ENCODE results near the gene MBTD1. TPM values are rescaled to one million over a fixed set of nuclear protein-coding genes. Genes with fewer than 3 reads are reported as not detected.

The MBTD1 gene
- total and polyA plus RNA-seq, 8 donors, result 10.0 to 64.9 (median 52.3) TPM

GRCh38 chr17:51161541-51161940, 98.3 kb downstream of the MBTD1 start:
- H3K4me3 ChIP-seq, result no peak overlapping the region
- H3K36me3 ChIP-seq, result peaks cover 0 to 58% of the 10 kb centered on the region in 2 donors
- DNase-seq, result no peak
- peaks cover 0 to 9% of the 10 kb centered on the region in 2 donors for H3K4me1 ChIP-seq
- intact Hi-C loops (cut with DNase I), result no loop called here
- no peak for TF ChIP-seq CTCF (IDR thresholded peaks at IDR 0.05)
- no peaks in the 10 kb centered on the region for H3K27me3 ChIP-seq
- ATAC-seq, result no peak
- H3K27ac ChIP-seq, result no peak overlapping the region
- H3K9me3 ChIP-seq, result no peaks in the 10 kb centered on the region

- ATAC-seq (no peak), DNase-seq (no peak)
- no peak for TF ChIP-seq CTCF (IDR thresholded peaks at IDR 0.05)
- Histone ChIP-seq H3K4me3 (no peak overlapping the region), H3K36me3 (peaks cover 0 to 67% of the 10 kb centered on the region in 2 donors), H3K4me1 (peaks cover 3 to 9% of the 10 kb centered on the region in 2 donors), H3K27ac (no peak overlapping the region), H3K9me3 (no peaks in the 10 kb centered on the region), H3K27me3 (no peaks in the 10 kb centered on the region)
- intact Hi-C loops (cut with DNase I), result no loop called here
These were observed 100.2 kb downstream of the MBTD1 start for GRCh38 chr17:51159604-51160003.

GRCh38 chr17:51155416-51155815, 104.4 kb downstream of the MBTD1 start:
- Histone ChIP-seq H3K4me3 (no peak overlapping the region), H3K36me3 (peaks cover 0 to 39% of the 10 kb centered on the region in 2 donors), H3K4me1 (peaks cover 8 to 26% of the 10 kb centered on the region in 2 donors), H3K27me3 (no peaks in the 10 kb centered on the region), H3K27ac (no peak overlapping the region), H3K9me3 (no peaks in the 10 kb centered on the region)
- ATAC-seq, result no peak
- intact Hi-C loops (cut with DNase I), result no loop called here
- no peak for DNase-seq
- no peak for TF ChIP-seq CTCF (IDR thresholded peaks at IDR 0.05)

- Histone ChIP-seq H3K4me3 (peak overlapping the region; percentile 65 to 67), H3K27me3 (no peaks in the 10 kb centered on the region), H3K36me3 (peaks cover 0 to 28% of the 10 kb centered on the region in 2 donors), H3K9me3 (no peaks in the 10 kb centered on the region), H3K27ac (peak overlapping the region in 1 of 2 donors; percentile 90), H3K4me1 (peaks cover 8 to 26% of the 10 kb centered on the region in 2 donors)
- TF ChIP-seq CTCF (IDR thresholded peaks at IDR 0.05), result no peak
- ATAC-seq (peak; percentile 1), DNase-seq (no peak)
- intact Hi-C loops (cut with DNase I), result loop anchor here in 1 of 2 donors (5.0 kb wide), 1 partner anchor 152 kb away; no protein-coding TSS in a partner anchor
These were observed 105.7 kb downstream of the MBTD1 start for GRCh38 chr17:51154176-51154575.

- Histone ChIP-seq H3K36me3 (peaks cover 0 to 26% of the 10 kb centered on the region in 2 donors), H3K4me3 (peak within 1 kb of the TSS; percentile 65 to 67), H3K9me3 (no peaks in the 10 kb centered on the region), H3K4me1 (peaks cover 8 to 26% of the 10 kb centered on the region in 2 donors), H3K27ac (peak within 1 kb of the TSS; percentile 90 to 91), H3K27me3 (no peaks in the 10 kb centered on the region)
- peak; percentile 46 to 74 for TF ChIP-seq CTCF (IDR thresholded peaks at IDR 0.05)
- peak; percentile 95 to 99 (median 97) for DNase-seq
- peak; percentile 96 for ATAC-seq
- intact Hi-C loops (cut with DNase I), result loop anchor here in 1 of 2 donors (5.0 kb wide), 1 partner anchor 151 kb away; no protein-coding TSS in a partner anchor
These were observed 106.4 kb downstream of the MBTD1 start, which contains the start of gene NME1 for GRCh38 chr17:51153210-51154072. Gene NME1, plus strand, starts transcription at chr17:51153559. Its CDS starts 2,096 bp downstream, at chr17:51155655.

All from left lung (tissue), 10 donors.